Nephron (organoid): ENCODE measurements around the gene TAMM41.

Experiments
- H3K27ac Mint-ChIP-seq, 3 experiments: 2 replicates each; pipeline ENCODE4 v1.8.0; 2020; ENCODE audit warnings: mixed read lengths in 3 of 3, mild to moderate bottlenecking in 2 of 3, moderate library complexity in 1 of 3
- H3K27me3 Mint-ChIP-seq: 2 replicates; pipeline ENCODE4 v1.8.0; 2021; ENCODE audit warnings: low read depth, mild to moderate bottlenecking, moderate library complexity, mixed read lengths
- H3K36me3 Mint-ChIP-seq: 2 replicates; pipeline ENCODE4 v1.8.0; 2020; ENCODE audit warnings: low read depth, mixed read lengths
- H3K4me1 Mint-ChIP-seq: 2 replicates; pipeline ENCODE4 v1.8.0; 2020; ENCODE audit warnings: mixed read lengths
- H3K4me3 Mint-ChIP-seq, 3 experiments: 2 replicates each; pipeline ENCODE4 v1.8.0; 2020; ENCODE audit warnings: mild to moderate bottlenecking in 3 of 3, mixed read lengths in 3 of 3, moderate library complexity in 2 of 3
- H3K9me3 Mint-ChIP-seq: 2 replicates; pipeline ENCODE4 v1.8.0; 2020; ENCODE audit warnings: mixed read lengths
- CTCF ChIP-seq, 3 experiments: fragments of 200-600 bp; sonication (generic); IDR thresholded peaks; one replicate each; pipeline ENCODE4 v1.5.0; 2021; ENCODE audit warnings: antibody characterized with exemption in 3 of 3; ENCODE audit not compliant: unreplicated experiment in 3 of 3

TAMM41 gene

GRCh38 chr3:11819146-11819689, 27.5 kb downstream of the TAMM41 start:
- Mint-ChIP-seq H3K4me3 (no peak overlapping the region), H3K36me3 (peaks cover 59% of the 10 kb centered on the region), H3K27me3 (no peaks in the 10 kb centered on the region), H3K4me1 (peaks cover 22% of the 10 kb centered on the region), H3K27ac (peak overlapping the region in 1 of 3 experiments; percentile 32), H3K9me3 (no peaks in the 10 kb centered on the region)
- no peak for TF ChIP-seq CTCF (IDR thresholded peaks at IDR 0.05; ENCODE audit: unreplicated experiment in 3 of 3)

- Mint-ChIP-seq H3K36me3 (peaks cover 63% of the 10 kb centered on the region), H3K27ac (peak overlapping the region in 1 of 3 experiments; percentile 17), H3K27me3 (no peaks in the 10 kb centered on the region), H3K4me3 (no peak overlapping the region), H3K9me3 (no peaks in the 10 kb centered on the region), H3K4me1 (peaks cover 22% of the 10 kb centered on the region)
- no peak for TF ChIP-seq CTCF (IDR thresholded peaks at IDR 0.05; ENCODE audit: unreplicated experiment in 3 of 3)
These were observed 28.7 kb downstream of the TAMM41 start for GRCh38 chr3:11818033-11818432.

GRCh38 chr3:11815111-11815510, 31.6 kb downstream of the TAMM41 start:
- Mint-ChIP-seq H3K9me3 (no peaks in the 10 kb centered on the region), H3K27ac (peak overlapping the region; percentile 4 to 81 (median 61)), H3K27me3 (no peaks in the 10 kb centered on the region), H3K4me3 (no peak overlapping the region), H3K4me1 (peaks cover 19% of the 10 kb centered on the region), H3K36me3 (peaks cover 59% of the 10 kb centered on the region)
- TF ChIP-seq CTCF (IDR thresholded peaks at IDR 0.05; ENCODE audit: unreplicated experiment in 3 of 3), result no peak

- no peaks in the 10 kb centered on the region for H3K9me3 Mint-ChIP-seq
- peak overlapping the region; percentile 4 to 81 (median 61) for H3K27ac Mint-ChIP-seq
- H3K4me1 Mint-ChIP-seq, result peaks cover 19% of the 10 kb centered on the region
- H3K27me3 Mint-ChIP-seq, result no peaks in the 10 kb centered on the region
- H3K4me3 Mint-ChIP-seq, result no peak overlapping the region
- TF ChIP-seq CTCF (IDR thresholded peaks at IDR 0.05; ENCODE audit: unreplicated experiment in 3 of 3), result no peak
- peaks cover 58% of the 10 kb centered on the region for H3K36me3 Mint-ChIP-seq
These were observed 32.0 kb downstream of the TAMM41 start for GRCh38 chr3:11814663-11815062.

GRCh38 chr3:11810276-11810675, 36.4 kb downstream of the TAMM41 start:
- Mint-ChIP-seq H3K4me1 (peaks cover 13% of the 10 kb centered on the region), H3K36me3 (peaks cover 70% of the 10 kb centered on the region), H3K27ac (no peak overlapping the region), H3K27me3 (no peaks in the 10 kb centered on the region), H3K9me3 (no peaks in the 10 kb centered on the region), H3K4me3 (no peak overlapping the region)
- no peak for TF ChIP-seq CTCF (IDR thresholded peaks at IDR 0.05; ENCODE audit: unreplicated experiment in 3 of 3)

- Mint-ChIP-seq H3K9me3 (peaks cover 3% of the 10 kb centered on the region), H3K4me3 (no peak overlapping the region), H3K4me1 (peaks cover 8% of the 10 kb centered on the region), H3K27ac (peak overlapping the region in 1 of 3 experiments; percentile 52), H3K27me3 (no peaks in the 10 kb centered on the region), H3K36me3 (peaks cover 71% of the 10 kb centered on the region)
- no peak for TF ChIP-seq CTCF (IDR thresholded peaks at IDR 0.05; ENCODE audit: unreplicated experiment in 3 of 3)
These were observed 38.5 kb downstream of the TAMM41 start for GRCh38 chr3:11808231-11808630.
